H1 (cell line): ENCODE data around the gene METRNL. TPM values are rescaled to one million over a fixed set of nuclear protein-coding genes. Genes with fewer than 3 reads are reported as not detected.

Source experiments
- GTF2F1 ChIP-seq: IDR thresholded peaks from 2 replicates; pipeline ENCODE4 v1.6.1; 2012; ENCODE audit warnings: low read depth, low read length, improper control_type of control experiment, borderline replicate concordance
- KDM1A ChIP-seq: fragments of 200-600, 300-600 bp; sonication (generic); IDR thresholded peaks from 2 replicates; pipeline ENCODE4 v1.7.1; 2016; ENCODE audit warnings: mild to moderate bottlenecking, low read length, borderline replicate concordance
- SP2 ChIP-seq: IDR thresholded peaks from 2 replicates; pipeline ENCODE4 v1.6.1; 2012; ENCODE audit warnings: mild to moderate bottlenecking, low read length, inconsistent platforms
- TCF12 ChIP-seq: IDR thresholded peaks from 2 replicates; pipeline ENCODE4 v1.6.1; 2011; ENCODE audit warnings: low read depth, mild to moderate bottlenecking, low read length
- TEAD4 ChIP-seq: IDR thresholded peaks from 2 replicates; pipeline ENCODE4 v1.6.1; 2012; ENCODE audit warnings: low read depth, low read length, inconsistent platforms, mixed read lengths
- polyA plus RNA-seq, 7 experiments: library from polyadenylated mRNA; depleted of rRNA in 3 of 7; stranded (reverse) in 5 of 7; unstranded in 2 of 7; fragments of >200 nt in 5 of 7; fragments of 200-250 nt in 2 of 7; gene quantifications; 1 replicate in 5 of 7; 2 replicates in 1 of 7; 4 replicates in 1 of 7; pipeline versions ENCODE4 v1.2.1 to v1.2.3, GENCODE V29; 2011 to 2013; ENCODE audit warnings: missing spikeins in 2 of 7, mixed read lengths in 2 of 7
- total RNA-seq: library from RNA; stranded (reverse); fragmentation: NEBNext Ultra II Directional; extraction: Animal tissue kit (Norgen Biotek cat#: 25700); gene quantifications from 2 replicates; pipeline ENCODE4 v1.2.1, GENCODE V29; 2021

Gene METRNL
- total and polyA plus RNA-seq, 2 of the 8 experiments (the other 6 are each of a cell fraction or from before 2014, with no cell fraction given) = 13.9 to 14.2 TPM

GRCh38 chr17:83036193-83036592 is 43.2 kb upstream of the METRNL start (continued):
- no peak for TF ChIP-seq KDM1A
- no peak for TF ChIP-seq TEAD4
- TF ChIP-seq GTF2F1 = no peak
- no peak for TF ChIP-seq TCF12
- TF ChIP-seq SP2 = no peak
